Calu3 (cell line): ENCODE measurements around the gene CALN1. TPM values are rescaled to one million over a fixed set of nuclear protein-coding genes. Genes with fewer than 3 reads are reported as not detected.

Experiments used
- BruUV-seq: library from RNA; stranded (reverse); fragments of 400-500 nt; replicated peaks from 2 replicates; lab custom pipeline; 2021; lab: Mats Ljungman, UMichigan
- CTCF ChIA-PET: fragments of 300-600 bp; sonication (Branson Sonifier 250); formaldehyde crosslinking; loops from one replicate; lab custom pipeline; 2022; ENCODE audit warnings: antibody characterized with exemption; lab: Charles Lee
- DNase-seq: peaks from one replicate; pipeline ENCODE4 v3.0.0; 2022
- H3K27ac Mint-ChIP-seq: one replicate; pipeline ENCODE4 v1.8.0; 2022; ENCODE audit warnings: mixed read lengths; ENCODE audit not compliant: unreplicated experiment
- H3K27me3 Mint-ChIP-seq: one replicate; pipeline ENCODE4 v1.8.0; 2022; ENCODE audit warnings: mixed read lengths; ENCODE audit not compliant: unreplicated experiment
- H3K36me3 Mint-ChIP-seq: one replicate; pipeline ENCODE4 v1.8.0; 2022; ENCODE audit warnings: mild to moderate bottlenecking, moderate library complexity, mixed read lengths; ENCODE audit not compliant: insufficient read depth, unreplicated experiment
- H3K4me1 Mint-ChIP-seq: one replicate; pipeline ENCODE4 v1.8.0; 2022; ENCODE audit warnings: mild to moderate bottlenecking, low read depth, mixed read lengths; ENCODE audit not compliant: unreplicated experiment
- H3K4me3 Mint-ChIP-seq: one replicate; pipeline ENCODE4 v1.8.0; 2022; ENCODE audit warnings: mild to moderate bottlenecking, low read depth, moderate library complexity, mixed read lengths; ENCODE audit not compliant: unreplicated experiment
- H3K9me3 Mint-ChIP-seq: one replicate; pipeline ENCODE4 v1.8.0; 2022; ENCODE audit warnings: low read depth, mixed read lengths; ENCODE audit not compliant: unreplicated experiment
- intact Hi-C: fragments of 100-400 bp; cut with micrococcal nuclease; formaldehyde crosslinking; loops from one replicate; pipeline ENCODE4 v1.10.0; 2022; ENCODE audit not compliant: unreplicated experiment
- total RNA-seq: library from RNA; stranded (reverse); gene quantifications from 2 replicates; pipeline ENCODE4 v1.2.3, GENCODE V29; 2022
- TF ChIP-seq, protein P1 (sequence below): fragments of 200-600 bp; IDR thresholded peaks from one replicate; pipeline ENCODE4 v1.8.0; 2022; ENCODE audit warnings: antibody characterized with exemption; ENCODE audit not compliant: unreplicated experiment

The CALN1 gene
- total RNA-seq, 1 experiment from 2014 or later, result not detected

DNA sequence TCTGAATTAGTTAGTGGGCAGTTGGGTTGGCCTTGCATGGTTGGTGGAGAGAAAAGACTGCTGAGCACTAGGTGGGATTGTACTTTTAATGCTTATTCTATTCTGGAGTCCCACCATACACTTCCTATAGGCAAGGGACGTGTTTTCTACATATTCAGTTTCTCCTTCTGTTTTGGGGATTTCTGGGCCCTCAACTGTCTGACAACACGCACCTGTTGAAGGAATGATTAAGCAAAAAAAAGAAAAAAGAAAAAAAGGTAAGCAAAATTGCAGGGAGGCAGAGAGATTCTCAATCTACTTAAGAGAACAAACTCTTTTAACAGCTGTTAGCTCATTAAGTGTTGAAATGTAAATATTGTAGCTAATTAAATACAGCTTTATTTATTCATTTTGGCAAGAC, 541.3 kb downstream of the CALN1 start:
- Mint-ChIP-seq H3K27me3 (no peaks in the 10 kb centered on the region), H3K27ac (no peak overlapping the region), H3K9me3 (peaks cover 4% of the 10 kb centered on the region), H3K36me3 (no peaks in the 10 kb centered on the region), H3K4me3 (no peak overlapping the region), H3K4me1 (no peaks in the 10 kb centered on the region)
- intact Hi-C loops, result no loop called here
- TF ChIP-seq, protein P1, sequence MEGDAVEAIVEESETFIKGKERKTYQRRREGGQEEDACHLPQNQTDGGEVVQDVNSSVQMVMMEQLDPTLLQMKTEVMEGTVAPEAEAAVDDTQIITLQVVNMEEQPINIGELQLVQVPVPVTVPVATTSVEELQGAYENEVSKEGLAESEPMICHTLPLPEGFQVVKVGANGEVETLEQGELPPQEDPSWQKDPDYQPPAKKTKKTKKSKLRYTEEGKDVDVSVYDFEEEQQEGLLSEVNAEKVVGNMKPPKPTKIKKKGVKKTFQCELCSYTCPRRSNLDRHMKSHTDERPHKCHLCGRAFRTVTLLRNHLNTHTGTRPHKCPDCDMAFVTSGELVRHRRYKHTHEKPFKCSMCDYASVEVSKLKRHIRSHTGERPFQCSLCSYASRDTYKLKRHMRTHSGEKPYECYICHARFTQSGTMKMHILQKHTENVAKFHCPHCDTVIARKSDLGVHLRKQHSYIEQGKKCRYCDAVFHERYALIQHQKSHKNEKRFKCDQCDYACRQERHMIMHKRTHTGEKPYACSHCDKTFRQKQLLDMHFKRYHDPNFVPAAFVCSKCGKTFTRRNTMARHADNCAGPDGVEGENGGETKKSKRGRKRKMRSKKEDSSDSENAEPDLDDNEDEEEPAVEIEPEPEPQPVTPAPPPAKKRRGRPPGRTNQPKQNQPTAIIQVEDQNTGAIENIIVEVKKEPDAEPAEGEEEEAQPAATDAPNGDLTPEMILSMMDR, result no peak
- CTCF ChIA-PET, result interaction anchor here (0.7 kb wide), 1 partner anchor 541 kb away, joined by 5 read pairs; no protein-coding TSS in a partner anchor
- no peak for DNase-seq
- no TSS peak for BruUV-seq

DNA sequence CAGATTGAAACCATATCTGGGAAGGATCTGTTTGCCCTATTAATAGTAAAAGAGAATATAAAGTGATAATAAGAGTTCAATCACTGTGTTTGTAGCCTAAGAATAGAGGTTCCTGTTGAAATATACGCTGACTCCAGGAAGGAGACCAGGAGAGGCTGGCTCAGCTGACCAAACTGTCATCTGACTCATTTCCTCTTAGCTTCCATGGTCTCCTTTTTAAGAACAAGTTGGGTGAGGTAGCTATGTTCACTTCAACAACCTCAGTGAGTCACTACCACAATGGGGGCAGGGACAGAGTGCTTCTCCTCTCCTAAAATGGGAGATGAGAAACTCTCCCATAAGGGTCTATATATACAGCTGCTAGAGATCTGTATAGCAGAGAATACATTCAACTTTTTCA, 543.3 kb downstream of the CALN1 start:
- no peak overlapping the region for H3K4me3 Mint-ChIP-seq
- no peaks in the 10 kb centered on the region for H3K4me1 Mint-ChIP-seq
- no peak for DNase-seq
- no TSS peak for BruUV-seq
- H3K9me3 Mint-ChIP-seq, result peaks cover 6% of the 10 kb centered on the region
- no peak overlapping the region for H3K27ac Mint-ChIP-seq
- CTCF ChIA-PET, result no interaction called here
- no peaks in the 10 kb centered on the region for H3K36me3 Mint-ChIP-seq
- TF ChIP-seq, protein P1, result no peak
- H3K27me3 Mint-ChIP-seq, result no peaks in the 10 kb centered on the region
- intact Hi-C loops, result no loop called here

DNA sequence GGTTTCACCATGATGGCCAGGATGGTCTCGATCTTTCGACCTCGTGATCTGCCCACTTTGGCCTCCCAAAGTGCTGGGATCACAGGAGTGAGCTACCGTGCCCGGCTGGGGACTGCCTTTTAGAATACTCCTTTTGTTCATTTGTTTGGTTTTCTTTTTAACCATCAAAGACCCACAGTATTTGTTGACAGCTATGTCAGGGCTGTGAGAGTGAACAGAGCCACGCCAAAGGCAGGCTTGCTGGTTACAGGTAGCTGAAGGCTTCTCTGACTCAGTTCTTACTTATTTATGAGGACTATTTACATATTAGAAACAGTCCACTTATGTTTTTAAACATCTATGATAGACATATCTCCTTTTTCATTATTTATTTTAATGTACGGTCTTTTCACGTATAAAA, 544.5 kb downstream of the CALN1 start:
- BruUV-seq, result no TSS peak
- TF ChIP-seq, protein P1, result no peak
- Mint-ChIP-seq H3K27me3 (no peaks in the 10 kb centered on the region), H3K27ac (no peak overlapping the region), H3K4me3 (no peak overlapping the region), H3K4me1 (no peaks in the 10 kb centered on the region), H3K9me3 (peaks cover 6% of the 10 kb centered on the region), H3K36me3 (no peaks in the 10 kb centered on the region)
- intact Hi-C loops, result no loop called here
- CTCF ChIA-PET, result no interaction called here
- DNase-seq, result no peak

DNA sequence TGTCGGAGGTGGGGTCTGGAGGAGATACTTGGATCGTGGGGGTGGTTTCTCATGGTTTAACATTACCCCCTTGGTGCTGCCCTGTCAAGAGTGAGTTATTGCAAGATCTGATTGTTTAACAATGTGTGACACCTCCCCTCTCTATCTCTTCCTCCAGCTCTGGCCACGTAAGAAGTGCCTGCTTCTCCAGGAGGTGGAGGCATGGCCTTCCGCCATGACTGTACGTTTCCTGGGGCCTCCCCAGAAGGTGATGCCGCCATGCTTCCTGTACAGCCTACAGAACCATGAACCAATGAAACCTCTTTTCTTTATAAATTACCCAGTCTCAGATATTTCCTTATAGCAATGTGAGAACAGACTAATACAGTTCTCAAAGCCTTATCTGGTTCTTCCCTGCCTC, 547.0 kb downstream of the CALN1 start:
- BruUV-seq, result no TSS peak
- Mint-ChIP-seq H3K27me3 (no peaks in the 10 kb centered on the region), H3K27ac (no peak overlapping the region), H3K9me3 (peaks cover 2% of the 10 kb centered on the region), H3K4me3 (no peak overlapping the region), H3K4me1 (no peaks in the 10 kb centered on the region), H3K36me3 (no peaks in the 10 kb centered on the region)
- DNase-seq, result no peak
- TF ChIP-seq, protein P1, result no peak
- CTCF ChIA-PET, result no interaction called here
- intact Hi-C loops, result no loop called here
